Neural progenitor cell (in vitro differentiated cells): Measurements from ENCODE around the gene BTBD9. TPM values are rescaled to one million over a fixed set of nuclear protein-coding genes. Genes with fewer than 3 reads are reported as not detected.

ENCODE experiments used
- DNase-seq: peaks from one replicate; pipeline ENCODE4 v3.0.0-alpha.2; 2016; ENCODE audit warnings: low spot score
- H2AFZ ChIP-seq: fragments of 200-600 bp; sonication (generic); replicated peaks from 2 replicates; pipeline ENCODE4 v1.6.1; 2016; ENCODE audit warnings: antibody characterized with exemption
- H3F3A ChIP-seq: fragments of 200-600 bp; sonication (generic); 2 replicates; pipeline ENCODE4 v1.6.1; 2016; ENCODE audit warnings: antibody characterized with exemption, low read depth
- H3K27ac ChIP-seq: fragments of 200-600 bp; sonication (generic); 2 replicates; pipeline ENCODE4 v1.5.1; 2016; ENCODE audit warnings: mild to moderate bottlenecking
- H3K27me3 ChIP-seq: fragments of 200-600 bp; sonication (generic); 2 replicates; pipeline ENCODE4 v1.6.1; 2016; ENCODE audit warnings: mild to moderate bottlenecking, moderate library complexity
- H3K36me3 ChIP-seq: fragments of 200-600 bp; sonication (generic); 2 replicates; pipeline ENCODE4 v1.5.1; 2016
- H3K4me1 ChIP-seq: fragments of 200-600 bp; sonication (generic); 2 replicates; pipeline ENCODE4 v1.6.1; 2016; ENCODE audit warnings: mixed run types
- H3K4me2 ChIP-seq: fragments of 200-600 bp; sonication (generic); 2 replicates; pipeline ENCODE4 v1.6.1; 2016
- H3K4me3 ChIP-seq: fragments of 200-600 bp; sonication (generic); 2 replicates; pipeline ENCODE4 v1.5.1; 2016
- H3K79me2 ChIP-seq: fragments of 200-600 bp; sonication (generic); 2 replicates; pipeline ENCODE4 v1.6.1; 2016; ENCODE audit warnings: low read depth
- H3K9ac ChIP-seq: fragments of 200-600 bp; sonication (generic); 2 replicates; pipeline ENCODE4 v1.6.1; 2016
- H3K9me3 ChIP-seq: fragments of 200-600 bp; sonication (generic); 2 replicates; pipeline ENCODE4 v1.5.1; 2016; ENCODE audit warnings: low read depth
- H4K20me1 ChIP-seq: fragments of 200-600 bp; sonication (generic); 2 replicates; pipeline ENCODE4 v1.6.1; 2016; ENCODE audit warnings: low read depth
- H3K27ac Mint-ChIP-seq: 3 replicates; pipeline ENCODE4 v1.8.0; 2021; ENCODE audit warnings: mixed read lengths
- H3K27me3 Mint-ChIP-seq: 2 replicates; pipeline ENCODE4 v1.8.0; 2022; ENCODE audit warnings: low read depth, mild to moderate bottlenecking, inconsistent platforms, moderate library complexity, mixed read lengths; ENCODE audit not compliant: insufficient read depth
- H3K36me3 Mint-ChIP-seq: 3 replicates; pipeline ENCODE4 v1.8.0; 2021; ENCODE audit warnings: mixed read lengths
- H3K4me1 Mint-ChIP-seq: 3 replicates; pipeline ENCODE4 v1.8.0; 2021; ENCODE audit warnings: mixed read lengths
- H3K4me3 Mint-ChIP-seq: 3 replicates; pipeline ENCODE4 v1.8.0; 2021; ENCODE audit warnings: mild to moderate bottlenecking, moderate library complexity, mixed read lengths
- H3K9me3 Mint-ChIP-seq: 3 replicates; pipeline ENCODE4 v1.8.0; 2020; ENCODE audit warnings: mixed read lengths
- CTCF ChIP-seq: fragments of 200-600 bp; sonication (generic); IDR thresholded peaks from 2 replicates; pipeline ENCODE4 v1.5.1; 2017; ENCODE audit warnings: antibody characterized with exemption, mild to moderate bottlenecking
- EZH2 ChIP-seq: fragments of 200-600 bp; sonication (generic); IDR thresholded peaks from 2 replicates; pipeline ENCODE4 v1.6.1; 2017; ENCODE audit warnings: antibody characterized with exemption, mild to moderate bottlenecking, moderate library complexity
- EZH2phosphoT487 ChIP-seq: fragments of 200-600 bp; sonication (generic); IDR thresholded peaks from 2 replicates; pipeline ENCODE4 v1.6.1; 2017; ENCODE audit warnings: antibody characterized with exemption
- total RNA-seq: library from RNA; depleted of rRNA; stranded (reverse); fragments of >200 nt; gene quantifications from 2 replicates; pipeline ENCODE4 v1.2.3, GENCODE V29; 2015; ENCODE audit warnings: low replicate concordance

The BTBD9 gene
- total RNA-seq, 1 donor from 2014 or later = 16.9 TPM

GRCh38 chr6:38184585-38185080 is 455.1 kb downstream of the BTBD9 start:
- Histone ChIP-seq H3K4me1 (peaks cover 31% of the 10 kb centered on the region), H2AFZ (no peak overlapping the region), H3K4me3 (no peak overlapping the region), H3K27ac (no peak overlapping the region), H3K79me2 (no peaks in the 10 kb centered on the region), H4K20me1 (no peaks in the 10 kb centered on the region), H3K27me3 (no peaks in the 10 kb centered on the region), H3F3A (no peaks in the 10 kb centered on the region), H3K9me3 (no peaks in the 10 kb centered on the region), H3K4me2 (no peak overlapping the region), H3K36me3 (no peaks in the 10 kb centered on the region), H3K9ac (no peak overlapping the region)
- Mint-ChIP-seq H3K9me3 (no peaks in the 10 kb centered on the region), H3K4me3 (peak overlapping the region; percentile 12), H3K4me1 (peaks cover 57% of the 10 kb centered on the region), H3K36me3 (no peaks in the 10 kb centered on the region), H3K27me3 (no peaks in the 10 kb centered on the region), H3K27ac (peak overlapping the region; percentile 51)
- no peak for TF ChIP-seq CTCF
- no peak for TF ChIP-seq EZH2phosphoT487
- no peak for TF ChIP-seq EZH2
- DNase-seq = no peak

GRCh38 chr6:38183856-38184584 is 455.7 kb downstream of the BTBD9 start:
- Histone ChIP-seq H3K36me3 (no peaks in the 10 kb centered on the region), H3K9ac (no peak overlapping the region), H3K79me2 (no peaks in the 10 kb centered on the region), H3K27me3 (no peaks in the 10 kb centered on the region), H3F3A (no peaks in the 10 kb centered on the region), H3K4me1 (peaks cover 31% of the 10 kb centered on the region), H3K4me3 (no peak overlapping the region), H2AFZ (no peak overlapping the region), H3K4me2 (peak overlapping the region; percentile 11), H3K9me3 (no peaks in the 10 kb centered on the region), H4K20me1 (no peaks in the 10 kb centered on the region), H3K27ac (no peak overlapping the region)
- no peak for DNase-seq
- TF ChIP-seq CTCF = no peak
- TF ChIP-seq EZH2phosphoT487 = no peak
- no peak for TF ChIP-seq EZH2
- Mint-ChIP-seq H3K4me1 (peaks cover 62% of the 10 kb centered on the region), H3K27ac (peak overlapping the region; percentile 76), H3K4me3 (peak overlapping the region; percentile 12), H3K9me3 (no peaks in the 10 kb centered on the region), H3K36me3 (no peaks in the 10 kb centered on the region), H3K27me3 (no peaks in the 10 kb centered on the region)

DNA sequence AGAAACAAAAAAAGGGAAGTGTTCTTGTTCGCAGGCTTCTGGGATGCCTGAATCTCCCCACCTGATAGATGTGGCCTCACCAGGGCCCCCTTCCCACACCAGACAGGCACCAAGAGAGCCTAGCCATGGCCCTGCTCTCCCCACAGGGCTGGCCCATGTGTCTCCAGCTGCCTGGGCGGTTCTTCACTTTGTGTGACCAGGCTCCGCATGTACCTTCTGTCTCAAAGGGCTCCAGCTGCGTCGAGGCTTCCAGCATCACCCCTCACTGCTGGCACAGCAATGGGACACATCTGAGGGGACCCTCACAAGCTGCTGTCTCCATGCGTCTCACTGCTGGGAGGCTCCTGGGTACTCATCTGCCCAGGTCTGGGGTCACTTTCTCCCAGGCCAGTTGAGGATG is 457.3 kb downstream of the BTBD9 start:
- no peaks in the 10 kb centered on the region for H3K27me3 ChIP-seq
- H3K27ac ChIP-seq = no peak overlapping the region
- no peak for DNase-seq
- Mint-ChIP-seq H3K9me3 (no peaks in the 10 kb centered on the region), H3K27me3 (peaks cover 2% of the 10 kb centered on the region), H3K4me3 (no peak overlapping the region), H3K27ac (no peak overlapping the region), H3K36me3 (no peaks in the 10 kb centered on the region), H3K4me1 (peaks cover 60% of the 10 kb centered on the region)
- no peaks in the 10 kb centered on the region for H3K9me3 ChIP-seq
- no peaks in the 10 kb centered on the region for H3K79me2 ChIP-seq
- no peak overlapping the region for H3K4me3 ChIP-seq
- H3K36me3 ChIP-seq = no peaks in the 10 kb centered on the region
- no peak overlapping the region for H3K4me2 ChIP-seq
- H3K4me1 ChIP-seq = peaks cover 20% of the 10 kb centered on the region
- no peak overlapping the region for H3K9ac ChIP-seq
- H3F3A ChIP-seq = peaks cover under 1% of the 10 kb centered on the region
- H4K20me1 ChIP-seq = peaks cover 4% of the 10 kb centered on the region
- TF ChIP-seq EZH2 = no peak
- TF ChIP-seq CTCF = no peak
- TF ChIP-seq EZH2phosphoT487 = no peak
- H2AFZ ChIP-seq = no peak overlapping the region
